Keratinocyte (primary cell): ENCODE results near the gene APBB2. TPM values are rescaled to one million over a fixed set of nuclear protein-coding genes. Genes with fewer than 3 reads are reported as not detected.
A peak's percentile ranks its signal among the peaks of the same experiment; 100 is the strongest.

Source experiments
- DNase-seq: peaks from one replicate; pipeline ENCODE4 v3.0.0-alpha.2; 2011; ENCODE audit warnings: low read depth, missing footprints, low spot score
- FAIRE-seq: peaks from 2 replicates; lab custom pipeline; 2011; peaks lifted over from hg19 to GRCh38; lab: Jason Lieb, UNC
- H2AFZ ChIP-seq: 2 replicates; pipeline ENCODE4 v1.6.0; 2012; ENCODE audit warnings: low read length, control low read depth, inconsistent platforms; ENCODE audit not compliant: control insufficient read depth
- H3K27ac ChIP-seq: 2 replicates; pipeline ENCODE4 v1.5.1; 2011; ENCODE audit warnings: low read length; ENCODE audit not compliant: control insufficient read depth, insufficient read depth
- H3K27me3 ChIP-seq: 3 replicates; pipeline ENCODE4 v1.6.0; 2011; ENCODE audit warnings: low read length; ENCODE audit not compliant: control insufficient read depth, insufficient read depth; ENCODE audit errors: extremely low read depth
- H3K36me3 ChIP-seq, 2 experiments: 2 replicates in 1 of 2; 3 replicates in 1 of 2; pipeline ENCODE4 v1.5.1; 2011; ENCODE audit warnings: low read length in 2 of 2, mild to moderate bottlenecking in 1 of 2; ENCODE audit not compliant: control insufficient read depth in 2 of 2, insufficient read depth in 2 of 2; ENCODE audit errors: extremely low read depth in 1 of 2
- H3K4me1 ChIP-seq: 3 replicates; pipeline ENCODE4 v1.5.1; 2011; ENCODE audit warnings: low read length; ENCODE audit not compliant: control insufficient read depth, insufficient read depth; ENCODE audit errors: extremely low read depth
- H3K4me2 ChIP-seq: 3 replicates; pipeline ENCODE4 v1.6.0; 2011; ENCODE audit warnings: low read depth, low read length; ENCODE audit not compliant: control insufficient read depth, insufficient read depth; ENCODE audit errors: extremely low read depth
- H3K4me3 ChIP-seq, 3 experiments: fragments of 200-600 bp in 1 of 3; sonication (generic) in 1 of 3; 2 replicates in 2 of 3; 3 replicates in 1 of 3; pipeline ENCODE4 v1.5.1; 2011 to 2016; ENCODE audit warnings: low read length in 3 of 3, mild to moderate bottlenecking in 3 of 3, control low read depth in 2 of 3, inconsistent platforms in 1 of 3, low read depth in 1 of 3, mixed read lengths in 1 of 3, mixed run types in 1 of 3, moderate library complexity in 1 of 3; ENCODE audit not compliant: control insufficient read depth in 2 of 3, insufficient read depth in 2 of 3; ENCODE audit errors: extremely low read depth in 1 of 3
- H3K79me2 ChIP-seq: 2 replicates; pipeline ENCODE4 v1.6.0; 2012; ENCODE audit warnings: low read length; ENCODE audit not compliant: control insufficient read depth, insufficient read depth
- H3K9ac ChIP-seq: 3 replicates; pipeline ENCODE4 v1.6.0; 2011; ENCODE audit warnings: low read length; ENCODE audit not compliant: control insufficient read depth, insufficient read depth; ENCODE audit errors: extremely low read depth
- H3K9me1 ChIP-seq: 3 replicates; pipeline ENCODE4 v1.6.0; 2011; ENCODE audit warnings: low read length; ENCODE audit not compliant: control insufficient read depth, insufficient read depth; ENCODE audit errors: extremely low read depth
- H3K9me3 ChIP-seq: 2 replicates; pipeline ENCODE4 v1.5.1; 2012; ENCODE audit warnings: low read depth, low read length; ENCODE audit not compliant: control insufficient read depth
- H4K20me1 ChIP-seq: 3 replicates; pipeline ENCODE4 v1.6.0; 2011; ENCODE audit warnings: low read length; ENCODE audit not compliant: control insufficient read depth, insufficient read depth; ENCODE audit errors: extremely low read depth
- CTCF ChIP-seq, 3 experiments: IDR thresholded peaks in 1 of 3; conservative IDR thresholded peaks in 1 of 3; optimal IDR thresholded peaks in 1 of 3; 2 replicates in 2 of 3; 3 replicates in 1 of 3; pipeline versions ENCODE3 to v1.5.1; 2011; ENCODE audit warnings: low read length in 3 of 3, mild to moderate bottlenecking in 3 of 3, moderate library complexity in 2 of 3, control low read depth in 1 of 3, inconsistent platforms in 1 of 3; ENCODE audit not compliant: insufficient read depth in 2 of 3; ENCODE audit errors: extremely low read depth in 1 of 3
- EZH2 ChIP-seq: IDR thresholded peaks from one replicate; pipeline ENCODE4 v1.6.1; 2012; ENCODE audit warnings: inconsistent platforms, mild to moderate bottlenecking, low read length, moderate library complexity
- dilution Hi-C: fragments of 300-500 bp; cut with MboI; formaldehyde crosslinking; loops from one replicate; pipeline ENCODE4 v1.7.0; 2020; ENCODE audit warnings: low sequenced_read_pairs; ENCODE audit not compliant: extremely low pct_ligation_motif_present
- polyA plus RNA-seq, 5 experiments: library from polyadenylated mRNA; depleted of rRNA in 3 of 5; stranded (reverse) in 3 of 5; stranded (forward) in 1 of 5; unstranded in 1 of 5; fragments of >200 nt; gene quantifications; 1 replicate in 1 of 5; 2 replicates in 3 of 5; 3 replicates in 1 of 5; pipeline versions ENCODE4 v1.2.1 to v1.2.3, GENCODE V29; 2011 to 2012; ENCODE audit warnings: missing spikeins in 2 of 5, low read depth in 1 of 5, low replicate concordance in 1 of 5

Gene APBB2
- polyA plus RNA-seq, 1 donor (not counting 4 experiments of a cell fraction or from before 2014, with no cell fraction given), result 57.3 TPM

- Histone ChIP-seq H3K79me2 (no peaks in the 10 kb centered on the region), H3K4me2 (no peak overlapping the region), H3K9me1 (no peaks in the 10 kb centered on the region), H3K27me3 (no peaks in the 10 kb centered on the region), H3K9ac (no peak overlapping the region), H4K20me1 (no peaks in the 10 kb centered on the region), H3K4me1 (peaks cover 4% of the 10 kb centered on the region), H3K9me3 (no peaks in the 10 kb centered on the region), H3K4me3 (no peak overlapping the region), H3K36me3 (peaks cover 20 to 22% of the 10 kb centered on the region in 2 experiments), H3K27ac (no peak overlapping the region), H2AFZ (no peak overlapping the region)
- TF ChIP-seq EZH2, result no peak
- TF ChIP-seq CTCF (optimal IDR thresholded peaks at IDR 0.05 in 1 of 3, IDR thresholded peaks at IDR 0.05 in 1 of 3, conservative IDR thresholded peaks at IDR 0.05 in 1 of 3; ENCODE audit: extremely low read depth in 1 of 3, insufficient read depth in 2 of 3, low read length in 3 of 3), result no peak
- dilution Hi-C loops, result no loop called here
- DNase-seq (no peak), FAIRE-seq (no peak)
Measured at GRCh38 chr4:40838742-40839141, 375.6 kb downstream of the APBB2 start.

- H3K27ac ChIP-seq, result no peak overlapping the region
- FAIRE-seq, result peak; percentile 48
- H3K9ac ChIP-seq, result no peak overlapping the region
- DNase-seq, result no peak
- peaks cover 17 to 26% of the 10 kb centered on the region in 2 experiments for H3K36me3 ChIP-seq
- peaks cover 4% of the 10 kb centered on the region for H3K4me1 ChIP-seq
- H3K27me3 ChIP-seq, result no peaks in the 10 kb centered on the region
- H2AFZ ChIP-seq, result no peak overlapping the region
- TF ChIP-seq CTCF (optimal IDR thresholded peaks at IDR 0.05 in 1 of 3, IDR thresholded peaks at IDR 0.05 in 1 of 3, conservative IDR thresholded peaks at IDR 0.05 in 1 of 3; ENCODE audit: extremely low read depth in 1 of 3, insufficient read depth in 2 of 3, low read length in 3 of 3) (no peak), EZH2 (no peak)
- no peaks in the 10 kb centered on the region for H3K79me2 ChIP-seq
- dilution Hi-C loops, result no loop called here
- no peak overlapping the region for H3K4me3 ChIP-seq
- no peaks in the 10 kb centered on the region for H3K9me3 ChIP-seq
- H3K9me1 ChIP-seq, result no peaks in the 10 kb centered on the region
- no peaks in the 10 kb centered on the region for H4K20me1 ChIP-seq
- H3K4me2 ChIP-seq, result no peak overlapping the region
Measured at GRCh38 chr4:40837094-40837870, 377.1 kb downstream of the APBB2 start.
